Measurements from ENCODE around the gene EEIG1. TPM values are rescaled to one million over a fixed set of nuclear protein-coding genes. Genes with fewer than 3 reads are reported as not detected.

The EEIG1 gene
- total RNA-seq, 1 donor: 32.4 TPM

DNA sequence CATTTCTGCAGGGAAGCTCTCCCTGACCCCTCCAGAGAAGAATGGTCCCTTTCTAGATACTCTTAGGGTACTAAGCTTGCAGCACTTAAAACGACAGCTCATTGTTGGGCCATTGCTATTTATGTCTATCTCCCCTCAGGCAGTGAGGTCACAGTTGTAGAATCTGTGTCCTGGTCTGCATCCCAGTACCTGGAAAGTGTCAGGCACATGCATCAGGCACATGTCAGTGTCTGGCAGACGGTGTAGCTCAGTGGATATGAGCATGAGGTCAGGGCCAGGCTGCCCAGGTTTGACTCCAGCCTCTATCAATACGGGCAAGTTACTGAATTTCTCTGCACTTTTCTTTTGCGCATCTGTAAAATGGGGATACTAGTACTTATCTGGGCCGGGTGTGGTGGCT is 22.2 kb upstream of the EEIG1 start:
- no peak for DNase-seq (ENCODE audit: low read depth)
- TF ChIP-seq CTCF (IDR thresholded peaks at IDR 0.05; ENCODE audit: insufficient read depth, low read length): no peak
- no peak overlapping the region for H3K4me3 ChIP-seq (ENCODE audit: low read depth, low read length)

- peak; percentile 31 for TF ChIP-seq CTCF (IDR thresholded peaks at IDR 0.05; ENCODE audit: insufficient read depth, low read length)
- no peak overlapping the region for H3K4me3 ChIP-seq (ENCODE audit: low read depth, low read length)
- peak; percentile 93 for DNase-seq (ENCODE audit: low read depth)
Observed at GRCh38 chr9:128001779-128002298, 21.1 kb upstream of the EEIG1 start.

DNA sequence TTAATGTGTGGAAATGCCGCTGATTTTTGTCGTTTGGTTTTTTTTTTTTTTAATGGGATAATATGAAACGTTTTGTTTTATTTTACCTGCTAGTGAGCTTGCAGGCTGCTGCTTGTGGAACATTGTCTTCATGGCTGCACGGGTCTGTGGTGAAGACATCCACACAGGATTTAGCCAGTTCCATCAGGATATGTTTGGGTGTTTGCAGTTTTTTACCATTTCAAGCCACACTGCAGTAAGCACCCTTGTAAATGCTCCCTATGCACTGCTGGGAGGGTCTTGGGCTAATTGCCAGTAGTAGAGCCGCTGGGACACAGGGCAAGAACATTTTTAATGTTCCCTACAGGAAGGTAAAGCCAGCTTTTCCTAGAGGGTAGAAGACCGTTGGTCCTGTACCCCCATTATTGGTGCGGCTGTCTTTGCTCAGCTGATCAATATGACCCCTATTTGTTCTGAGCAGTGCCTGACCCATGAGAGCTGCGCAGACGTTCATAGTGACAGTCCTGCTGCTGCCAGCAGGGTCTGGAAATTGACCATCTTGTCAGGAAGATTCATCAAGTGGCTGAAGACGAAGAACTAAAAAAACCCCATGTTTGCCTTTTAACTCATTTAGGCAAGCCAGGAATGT is 20.5 kb upstream of the EEIG1 start:
- TF ChIP-seq CTCF (IDR thresholded peaks at IDR 0.05; ENCODE audit: insufficient read depth, low read length): no peak
- DNase-seq (ENCODE audit: low read depth): no peak

DNA sequence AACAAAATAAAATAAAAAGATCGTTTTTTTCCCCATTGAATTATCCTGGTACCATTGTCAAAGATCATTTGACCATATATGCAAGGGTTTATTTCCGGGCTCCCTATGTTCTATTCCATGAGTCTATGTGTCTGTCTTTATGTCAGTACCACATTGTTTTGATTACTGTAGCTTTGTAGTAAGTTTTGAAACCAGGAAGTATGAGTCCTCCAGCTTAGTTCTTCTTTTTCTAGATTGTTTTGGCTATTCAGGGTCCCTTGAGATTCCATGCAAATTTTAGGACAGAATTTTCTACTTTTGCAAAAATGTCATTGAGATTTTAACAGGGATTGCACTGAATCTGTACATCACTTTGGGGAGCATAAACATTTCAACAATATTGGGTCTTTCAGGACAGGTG is 18.7 kb upstream of the EEIG1 start:
- DNase-seq (ENCODE audit: low read depth): no peak
- no peak for TF ChIP-seq CTCF (IDR thresholded peaks at IDR 0.05; ENCODE audit: insufficient read depth, low read length)
- no peak overlapping the region for H3K4me3 ChIP-seq (ENCODE audit: low read depth, low read length)

More for the DNA sequence above, 20.5 kb upstream of the EEIG1 start:
- H3K4me3 ChIP-seq (ENCODE audit: low read depth, low read length): no peak overlapping the region

DNA sequence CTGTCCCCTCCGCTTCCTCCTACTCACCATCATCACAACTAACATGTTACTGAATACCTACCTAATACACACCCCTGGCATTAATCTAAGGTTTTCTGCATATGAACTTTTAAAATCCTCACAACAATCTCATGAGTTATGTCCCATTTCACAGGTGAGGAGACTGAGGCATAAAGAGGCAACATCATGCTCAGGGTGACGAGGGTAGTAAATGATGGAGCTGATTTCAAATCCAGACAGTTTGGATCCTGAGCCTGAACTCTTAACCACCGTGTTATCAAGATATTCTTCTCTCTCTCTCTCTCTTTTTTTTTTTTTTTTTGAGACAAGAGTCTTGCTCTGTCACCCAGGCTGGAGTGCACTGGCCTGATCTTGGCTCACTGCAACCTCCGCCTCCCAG is 12.9 kb upstream of the EEIG1 start:
- no peak for DNase-seq (ENCODE audit: low read depth)
- no peak for TF ChIP-seq CTCF (IDR thresholded peaks at IDR 0.05; ENCODE audit: insufficient read depth, low read length)
- H3K4me3 ChIP-seq (ENCODE audit: low read depth, low read length): no peak overlapping the region

GRCh38 chr9:127991757-127992274 is 11.0 kb upstream of the EEIG1 start:
- no peak for DNase-seq (ENCODE audit: low read depth)
- no peak overlapping the region for H3K4me3 ChIP-seq (ENCODE audit: low read depth, low read length)
- TF ChIP-seq CTCF (IDR thresholded peaks at IDR 0.05; ENCODE audit: insufficient read depth, low read length): no peak

All from fibroblast of the aortic adventitia (primary cell).